Tibial artery (tissue), 4 donors: Measurements from ENCODE around the gene CHST11.
A peak's percentile ranks its signal among the peaks of the same experiment; 100 is the strongest.

Experiments
- DNase-seq, 2 donors: peaks; one replicate each; pipeline ENCODE4 v3.0.0-alpha.2; 2019
- H3K27ac ChIP-seq, 2 donors: fragments of 200-600 bp; sonication (generic) in 1 of 2; 1 replicate in 1 of 2; 2 replicates in 1 of 2; pipeline ENCODE4 v1.5.1; 2018 to 2019; ENCODE audit warnings: mild to moderate bottlenecking in 1 of 2
- H3K27me3 ChIP-seq, 2 donors: fragments of 200-600 bp; sonication (generic) in 1 of 2; one replicate each; pipeline versions ENCODE4 v1.5.1 to v1.6.0; 2016 to 2019
- H3K36me3 ChIP-seq, 3 donors: fragments of 200-600 bp; sonication (generic) in 2 of 3; one replicate each; pipeline ENCODE4 v1.5.1; 2016 to 2019; ENCODE audit warnings: mild to moderate bottlenecking in 2 of 3
- H3K4me1 ChIP-seq, 4 donors: fragments of 200-600 bp; sonication (generic) in 2 of 4; 1 replicate in 3 of 4; 2 replicates in 1 of 4; pipeline ENCODE4 v1.5.1; 2016 to 2019
- H3K4me3 ChIP-seq, 2 donors: fragments of 200-600 bp; sonication (generic) in 1 of 2; 1 replicate in 1 of 2; 2 replicates in 1 of 2; pipeline ENCODE4 v1.5.1; 2018 to 2019; ENCODE audit warnings: mild to moderate bottlenecking in 2 of 2
- H3K9me3 ChIP-seq, 3 donors: fragments of 200-600 bp; sonication (generic) in 1 of 3; one replicate each; pipeline ENCODE4 v1.5.1; 2016 to 2019
- CTCF ChIP-seq, 2 experiments: fragments of 200-600 bp in 1 of 2; fragments of 450-650 bp in 1 of 2; IDR thresholded peaks; one replicate each; pipeline ENCODE4 v1.5.1; 2017 to 2019; ENCODE audit warnings: antibody characterized with exemption in 2 of 2, mild to moderate bottlenecking in 1 of 2, moderate library complexity in 1 of 2
- intact Hi-C: fragments of 100-400 bp; cut with DNase I; formaldehyde crosslinking; loops from one replicate; pipeline ENCODE4 v1.15.0; 2023; ENCODE audit warnings: low total_unique reads

The CHST11 gene

GRCh38 chr12:104482113-104482512 is 25.4 kb downstream of the CHST11 start:
- no peak overlapping the region for H3K27ac ChIP-seq
- no peaks in the 10 kb centered on the region for H3K27me3 ChIP-seq
- H3K4me3 ChIP-seq = no peak overlapping the region
- H3K36me3 ChIP-seq = no peaks in the 10 kb centered on the region
- intact Hi-C loops = no loop called here
- H3K4me1 ChIP-seq = peaks cover 0 to 19% (median 5%) of the 10 kb centered on the region in 4 donors
- DNase-seq = no peak
- H3K9me3 ChIP-seq = no peaks in the 10 kb centered on the region
- TF ChIP-seq CTCF (IDR thresholded peaks at IDR 0.05) = no peak

GRCh38 chr12:104482748-104483147 is 26.0 kb downstream of the CHST11 start:
- intact Hi-C loops = no loop called here
- Histone ChIP-seq H3K36me3 (no peaks in the 10 kb centered on the region), H3K4me3 (no peak overlapping the region), H3K9me3 (no peaks in the 10 kb centered on the region), H3K27ac (no peak overlapping the region), H3K4me1 (peaks cover 0 to 23% (median 7%) of the 10 kb centered on the region in 4 donors), H3K27me3 (no peaks in the 10 kb centered on the region)
- no peak for DNase-seq
- no peak for TF ChIP-seq CTCF (IDR thresholded peaks at IDR 0.05)

GRCh38 chr12:104484079-104484478 is 27.3 kb downstream of the CHST11 start:
- H3K36me3 ChIP-seq = no peaks in the 10 kb centered on the region
- H3K9me3 ChIP-seq = no peaks in the 10 kb centered on the region
- H3K27me3 ChIP-seq = no peaks in the 10 kb centered on the region
- H3K4me3 ChIP-seq = no peak overlapping the region
- peaks cover 0 to 23% (median 7%) of the 10 kb centered on the region in 4 donors for H3K4me1 ChIP-seq
- no peak overlapping the region for H3K27ac ChIP-seq
- intact Hi-C loops = no loop called here
- TF ChIP-seq CTCF (IDR thresholded peaks at IDR 0.05) = no peak
- DNase-seq = no peak

GRCh38 chr12:104485651-104486362 is 29.1 kb downstream of the CHST11 start:
- peak overlapping the region in 1 of 2 donors; percentile 31 for H3K27ac ChIP-seq
- no peak overlapping the region for H3K4me3 ChIP-seq

GRCh38 chr12:104486363-104486750 is 29.6 kb downstream of the CHST11 start:
- H3K9me3 ChIP-seq = no peaks in the 10 kb centered on the region
- peaks cover 0 to 19% (median 7%) of the 10 kb centered on the region in 4 donors for H3K4me1 ChIP-seq
- no peaks in the 10 kb centered on the region for H3K27me3 ChIP-seq
- H3K36me3 ChIP-seq = no peaks in the 10 kb centered on the region
- TF ChIP-seq CTCF (IDR thresholded peaks at IDR 0.05) = no peak
- no peak for DNase-seq
- intact Hi-C loops = no loop called here
- H3K4me3 ChIP-seq = no peak overlapping the region
- H3K27ac ChIP-seq = peak overlapping the region; percentile 29 to 31

More at GRCh38 chr12:104485651-104486362, 29.1 kb downstream of the CHST11 start:
- H3K9me3 ChIP-seq = no peaks in the 10 kb centered on the region
- intact Hi-C loops = no loop called here
- TF ChIP-seq CTCF (IDR thresholded peaks at IDR 0.05) = no peak
- H3K36me3 ChIP-seq = no peaks in the 10 kb centered on the region
- H3K4me1 ChIP-seq = peaks cover 0 to 21% (median 7%) of the 10 kb centered on the region in 4 donors
- H3K27me3 ChIP-seq = no peaks in the 10 kb centered on the region
- no peak for DNase-seq
